C4-2B (cell line): ENCODE measurements around the gene SYNPO2.

Experiments used
- H3K27ac ChIP-seq: fragments of 450-650 bp; 2 replicates; pipeline ENCODE4 v1.5.1; 2017
- ZFX ChIP-seq: fragments of 450-650 bp; IDR thresholded peaks from 2 replicates; pipeline ENCODE4 v1.6.1; 2017
- TF ChIP-seq, protein P1 (sequence below): fragments of 450-650 bp; conservative IDR thresholded peaks from 2 replicates; pipeline ENCODE4 v1.5.1; 2017; ENCODE audit warnings: mild to moderate bottlenecking

SYNPO2 gene

DNA sequence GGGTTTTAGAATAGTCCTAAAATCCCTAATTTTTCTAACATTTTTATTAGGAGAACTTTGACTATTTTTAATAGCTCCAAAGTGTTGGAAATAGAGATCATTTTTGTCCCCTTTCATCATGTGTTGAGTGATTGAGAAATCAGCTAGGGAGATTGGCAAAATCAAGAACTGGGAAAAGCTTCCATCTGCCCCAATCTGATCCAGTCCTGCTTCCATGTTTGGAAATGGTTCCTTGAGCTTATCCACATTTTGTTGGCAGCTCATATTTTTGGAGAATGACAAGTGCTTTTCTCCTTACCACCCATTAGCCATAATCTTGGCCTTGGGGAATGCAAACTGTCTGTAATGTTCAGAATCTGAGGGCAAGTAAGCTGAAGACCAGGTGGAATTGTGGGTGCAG lies 73.9 kb downstream of the SYNPO2 start:
- H3K27ac ChIP-seq: no peak overlapping the region

DNA sequence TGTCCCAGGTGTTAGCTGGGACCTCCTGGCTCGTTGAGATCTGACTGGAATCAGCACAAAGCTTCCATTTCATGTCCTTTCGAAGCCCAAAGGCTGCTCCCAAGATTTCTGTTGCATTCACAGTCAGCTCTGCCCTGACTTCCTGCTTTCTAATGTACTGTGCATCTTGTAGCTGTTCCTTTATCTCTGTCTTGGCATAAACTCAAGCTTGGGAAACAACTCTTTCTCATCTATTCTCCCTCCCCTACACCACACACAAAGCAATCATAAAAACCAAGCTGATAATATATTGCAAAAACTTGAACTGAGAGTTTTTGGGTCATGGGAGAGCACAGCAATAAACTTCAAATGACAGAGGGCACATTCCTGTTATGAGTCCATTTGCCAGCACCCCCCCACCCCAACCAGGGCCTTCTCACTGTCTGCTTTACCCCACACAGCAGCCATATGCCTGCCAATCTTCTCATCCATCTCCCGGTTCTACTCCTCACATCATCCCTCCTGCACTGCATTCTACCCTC lies 76.3 kb downstream of the SYNPO2 start:
- no peak overlapping the region for H3K27ac ChIP-seq
- TF ChIP-seq, protein P1, sequence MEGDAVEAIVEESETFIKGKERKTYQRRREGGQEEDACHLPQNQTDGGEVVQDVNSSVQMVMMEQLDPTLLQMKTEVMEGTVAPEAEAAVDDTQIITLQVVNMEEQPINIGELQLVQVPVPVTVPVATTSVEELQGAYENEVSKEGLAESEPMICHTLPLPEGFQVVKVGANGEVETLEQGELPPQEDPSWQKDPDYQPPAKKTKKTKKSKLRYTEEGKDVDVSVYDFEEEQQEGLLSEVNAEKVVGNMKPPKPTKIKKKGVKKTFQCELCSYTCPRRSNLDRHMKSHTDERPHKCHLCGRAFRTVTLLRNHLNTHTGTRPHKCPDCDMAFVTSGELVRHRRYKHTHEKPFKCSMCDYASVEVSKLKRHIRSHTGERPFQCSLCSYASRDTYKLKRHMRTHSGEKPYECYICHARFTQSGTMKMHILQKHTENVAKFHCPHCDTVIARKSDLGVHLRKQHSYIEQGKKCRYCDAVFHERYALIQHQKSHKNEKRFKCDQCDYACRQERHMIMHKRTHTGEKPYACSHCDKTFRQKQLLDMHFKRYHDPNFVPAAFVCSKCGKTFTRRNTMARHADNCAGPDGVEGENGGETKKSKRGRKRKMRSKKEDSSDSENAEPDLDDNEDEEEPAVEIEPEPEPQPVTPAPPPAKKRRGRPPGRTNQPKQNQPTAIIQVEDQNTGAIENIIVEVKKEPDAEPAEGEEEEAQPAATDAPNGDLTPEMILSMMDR: no peak
- no peak for TF ChIP-seq ZFX

More for the DNA sequence above, 73.9 kb downstream of the SYNPO2 start:
- TF ChIP-seq ZFX: no peak
- TF ChIP-seq, protein P1: no peak

DNA sequence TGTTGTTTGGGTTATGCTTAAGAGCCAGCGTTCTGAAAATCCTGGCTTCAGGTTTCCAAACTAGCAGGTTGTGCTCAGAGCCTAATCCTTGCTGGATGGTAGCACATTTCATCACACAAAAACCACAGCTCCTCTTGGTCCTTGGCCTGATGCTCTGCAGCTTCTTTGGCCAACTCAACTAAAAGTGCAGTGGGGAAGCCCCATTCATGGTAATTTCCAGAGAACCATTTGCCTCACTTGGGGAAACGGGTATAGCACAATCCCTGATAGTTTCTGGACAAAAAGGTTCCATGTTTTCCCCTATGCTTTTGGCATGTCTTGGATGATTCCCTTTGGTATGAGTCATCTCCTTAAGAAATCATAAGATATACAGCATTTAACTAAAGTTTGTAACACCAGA lies 78.7 kb downstream of the SYNPO2 start:
- H3K27ac ChIP-seq: no peak overlapping the region

DNA sequence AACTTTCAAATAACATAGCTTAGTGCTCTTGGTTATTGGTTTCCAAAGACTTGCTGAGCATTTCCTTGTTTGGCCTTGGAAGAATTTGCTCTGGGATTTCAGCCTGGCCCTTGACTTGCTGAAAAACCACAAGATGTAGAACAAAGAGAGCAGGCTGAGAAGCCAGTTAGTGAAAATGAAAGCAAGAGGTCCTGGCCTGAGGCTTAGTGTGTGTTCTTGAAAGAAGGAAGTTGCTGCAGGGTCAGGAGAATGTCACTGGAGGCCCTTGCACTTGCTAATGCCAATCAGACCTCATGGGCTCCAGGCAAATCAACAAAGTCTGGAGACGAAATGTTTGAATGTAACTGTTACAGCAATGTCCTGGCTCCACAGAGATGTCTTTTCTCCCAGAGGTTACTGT lies 79.4 kb downstream of the SYNPO2 start:
- TF ChIP-seq, protein P1: no peak
- no peak for TF ChIP-seq ZFX
- no peak overlapping the region for H3K27ac ChIP-seq

More for the DNA sequence above, 78.7 kb downstream of the SYNPO2 start:
- TF ChIP-seq ZFX: no peak
- TF ChIP-seq, protein P1: no peak

DNA sequence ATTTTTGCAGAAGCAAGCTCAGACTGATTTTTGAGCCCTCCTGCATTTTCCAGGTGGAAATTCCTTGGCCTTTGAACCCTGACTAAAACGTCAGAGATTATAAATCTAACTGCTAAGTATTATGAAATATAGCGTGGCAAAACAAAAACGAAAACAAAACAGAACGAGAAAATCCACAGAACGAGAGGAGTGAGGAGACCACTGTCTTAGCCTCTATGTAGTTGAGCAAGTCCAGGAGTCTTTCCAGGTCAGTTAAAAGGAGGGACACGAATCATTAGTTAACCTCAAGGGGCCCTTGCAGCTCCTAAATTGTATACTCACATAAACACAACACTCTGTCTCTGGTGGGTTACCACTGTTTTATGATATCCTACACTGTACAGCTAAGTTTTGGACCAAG lies 80.2 kb downstream of the SYNPO2 start:
- H3K27ac ChIP-seq: no peak overlapping the region

DNA sequence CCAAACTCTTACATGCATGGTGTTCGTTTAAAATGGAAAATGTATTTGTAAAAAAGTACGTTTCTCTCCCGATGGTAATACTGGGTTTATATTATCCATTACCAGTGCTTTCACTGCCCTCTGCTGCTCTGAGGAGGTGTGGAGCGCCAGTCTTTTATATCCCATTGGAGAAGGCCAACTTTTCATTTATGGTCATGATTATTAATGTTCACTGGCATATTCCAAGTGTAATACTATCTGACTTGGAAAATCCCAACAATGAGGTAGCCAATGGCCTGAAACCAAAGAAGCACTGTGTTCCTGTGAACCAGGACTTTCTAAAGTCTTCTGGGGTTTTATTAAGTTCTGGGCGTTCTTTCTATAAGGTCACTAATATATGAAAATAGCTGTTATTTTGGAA lies 80.7 kb downstream of the SYNPO2 start:
- TF ChIP-seq, protein P1: peak; percentile 70
- TF ChIP-seq ZFX: no peak
- no peak overlapping the region for H3K27ac ChIP-seq

More for the DNA sequence above, 80.2 kb downstream of the SYNPO2 start:
- no peak for TF ChIP-seq ZFX
- TF ChIP-seq, protein P1: no peak

DNA sequence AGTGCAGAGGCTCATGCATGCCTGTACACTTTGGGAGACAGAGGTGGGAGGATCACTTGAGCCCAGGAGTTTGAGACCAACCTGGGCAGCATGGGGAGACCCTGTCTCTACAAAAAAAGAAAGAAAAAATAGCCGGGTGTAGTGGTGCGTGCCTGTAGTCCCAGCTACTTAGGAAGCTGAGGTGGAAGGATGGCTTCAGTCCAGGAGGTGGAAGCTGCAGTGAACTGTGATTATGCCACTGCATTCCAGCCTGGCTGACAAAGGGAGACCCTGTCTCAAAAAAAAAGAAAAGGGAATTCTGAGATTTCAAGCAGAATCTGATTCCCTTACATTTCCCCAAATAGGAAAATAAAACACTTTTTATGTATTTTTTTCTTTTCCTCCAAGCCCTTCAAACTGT lies 83.5 kb downstream of the SYNPO2 start:
- TF ChIP-seq, protein P1: no peak
- TF ChIP-seq ZFX: no peak
- no peak overlapping the region for H3K27ac ChIP-seq
